ENCODE measurements around the gene GPR52.

Gene GPR52

GRCh38 chr1:174448974-174449373 is 1.2 kb downstream of the GPR52 start:
- no peak overlapping the region for H3K27ac ChIP-seq (ENCODE audit: low read depth, low read length)
- H3K4me3 ChIP-seq (ENCODE audit: low read depth in 1 of 2, low read length in 2 of 2), result no peak overlapping the region
- H3K27me3 ChIP-seq (ENCODE audit: control insufficient read depth in 1 of 2, insufficient read depth in 2 of 2, low read length in 2 of 2), result no peaks in the 10 kb centered on the region
- H3K9me3 ChIP-seq (ENCODE audit: control insufficient read depth in 1 of 2, low read length in 2 of 2), result no peaks in the 10 kb centered on the region
- no peak overlapping the region for H3K9ac ChIP-seq (ENCODE audit: low read depth in 1 of 2, low read length in 2 of 2)
- no peaks in the 10 kb centered on the region for H3K36me3 ChIP-seq (ENCODE audit: control insufficient read depth in 1 of 2, insufficient read depth in 2 of 2, low read length in 2 of 2)
- no peaks in the 10 kb centered on the region for H3K4me1 ChIP-seq (ENCODE audit: control insufficient read depth in 1 of 2, insufficient read depth in 2 of 2, low read length in 2 of 2)

GRCh38 chr1:174451408-174451807 is 3.6 kb downstream of the GPR52 start:
- Histone ChIP-seq H3K27ac (ENCODE audit: low read depth, low read length) (no peak overlapping the region), H3K9me3 (ENCODE audit: control insufficient read depth in 1 of 2, low read length in 2 of 2) (no peaks in the 10 kb centered on the region), H3K27me3 (ENCODE audit: control insufficient read depth in 1 of 2, insufficient read depth in 2 of 2, low read length in 2 of 2) (no peaks in the 10 kb centered on the region), H3K4me3 (ENCODE audit: low read depth in 1 of 2, low read length in 2 of 2) (no peak overlapping the region), H3K36me3 (ENCODE audit: control insufficient read depth in 1 of 2, insufficient read depth in 2 of 2, low read length in 2 of 2) (no peaks in the 10 kb centered on the region), H3K9ac (ENCODE audit: low read depth in 1 of 2, low read length in 2 of 2) (no peak overlapping the region), H3K4me1 (ENCODE audit: control insufficient read depth in 1 of 2, insufficient read depth in 2 of 2, low read length in 2 of 2) (no peaks in the 10 kb centered on the region)

GRCh38 chr1:174465855-174466254 is 18.1 kb downstream of the GPR52 start:
- Histone ChIP-seq H3K27me3 (ENCODE audit: control insufficient read depth in 1 of 2, insufficient read depth in 2 of 2, low read length in 2 of 2) (no peaks in the 10 kb centered on the region), H3K4me1 (ENCODE audit: control insufficient read depth in 1 of 2, insufficient read depth in 2 of 2, low read length in 2 of 2) (no peaks in the 10 kb centered on the region), H3K4me3 (ENCODE audit: low read depth in 1 of 2, low read length in 2 of 2) (no peak overlapping the region), H3K27ac (ENCODE audit: low read depth, low read length) (no peak overlapping the region), H3K9ac (ENCODE audit: low read depth in 1 of 2, low read length in 2 of 2) (no peak overlapping the region), H3K36me3 (ENCODE audit: control insufficient read depth in 1 of 2, insufficient read depth in 2 of 2, low read length in 2 of 2) (no peaks in the 10 kb centered on the region), H3K9me3 (ENCODE audit: control insufficient read depth in 1 of 2, low read length in 2 of 2) (no peaks in the 10 kb centered on the region)

- Histone ChIP-seq H3K4me1 (ENCODE audit: control insufficient read depth in 1 of 2, insufficient read depth in 2 of 2, low read length in 2 of 2) (no peaks in the 10 kb centered on the region), H3K9me3 (ENCODE audit: control insufficient read depth in 1 of 2, low read length in 2 of 2) (no peaks in the 10 kb centered on the region), H3K36me3 (ENCODE audit: control insufficient read depth in 1 of 2, insufficient read depth in 2 of 2, low read length in 2 of 2) (no peaks in the 10 kb centered on the region), H3K4me3 (ENCODE audit: low read depth in 1 of 2, low read length in 2 of 2) (no peak overlapping the region), H3K9ac (ENCODE audit: low read depth in 1 of 2, low read length in 2 of 2) (no peak overlapping the region), H3K27me3 (ENCODE audit: control insufficient read depth in 1 of 2, insufficient read depth in 2 of 2, low read length in 2 of 2) (no peaks in the 10 kb centered on the region), H3K27ac (ENCODE audit: low read depth, low read length) (no peak overlapping the region)
Measured at GRCh38 chr1:174466607-174467006, 18.8 kb downstream of the GPR52 start.

- H3K4me1 ChIP-seq (ENCODE audit: control insufficient read depth in 1 of 2, insufficient read depth in 2 of 2, low read length in 2 of 2), result no peaks in the 10 kb centered on the region
- no peak overlapping the region for H3K27ac ChIP-seq (ENCODE audit: low read depth, low read length)
- no peaks in the 10 kb centered on the region for H3K9me3 ChIP-seq (ENCODE audit: control insufficient read depth in 1 of 2, low read length in 2 of 2)
- H3K4me3 ChIP-seq (ENCODE audit: low read depth in 1 of 2, low read length in 2 of 2), result no peak overlapping the region
- H3K27me3 ChIP-seq (ENCODE audit: control insufficient read depth in 1 of 2, insufficient read depth in 2 of 2, low read length in 2 of 2), result no peaks in the 10 kb centered on the region
- no peak overlapping the region for H3K9ac ChIP-seq (ENCODE audit: low read depth in 1 of 2, low read length in 2 of 2)
- peaks cover 0 to 6% of the 10 kb centered on the region in 2 donors for H3K36me3 ChIP-seq (ENCODE audit: control insufficient read depth in 1 of 2, insufficient read depth in 2 of 2, low read length in 2 of 2)
Measured at GRCh38 chr1:174469052-174469451, 21.3 kb downstream of the GPR52 start.

GRCh38 chr1:174469687-174470086 is 21.9 kb downstream of the GPR52 start:
- Histone ChIP-seq H3K27me3 (ENCODE audit: control insufficient read depth in 1 of 2, insufficient read depth in 2 of 2, low read length in 2 of 2) (no peaks in the 10 kb centered on the region), H3K36me3 (ENCODE audit: control insufficient read depth in 1 of 2, insufficient read depth in 2 of 2, low read length in 2 of 2) (peaks cover 0 to 6% of the 10 kb centered on the region in 2 donors), H3K4me3 (ENCODE audit: low read depth in 1 of 2, low read length in 2 of 2) (no peak overlapping the region), H3K27ac (ENCODE audit: low read depth, low read length) (no peak overlapping the region), H3K9ac (ENCODE audit: low read depth in 1 of 2, low read length in 2 of 2) (no peak overlapping the region), H3K9me3 (ENCODE audit: control insufficient read depth in 1 of 2, low read length in 2 of 2) (no peaks in the 10 kb centered on the region), H3K4me1 (ENCODE audit: control insufficient read depth in 1 of 2, insufficient read depth in 2 of 2, low read length in 2 of 2) (no peaks in the 10 kb centered on the region)

GRCh38 chr1:174479281-174479680 is 31.5 kb downstream of the GPR52 start:
- no peak overlapping the region for H3K27ac ChIP-seq (ENCODE audit: low read depth, low read length)
- no peak overlapping the region for H3K4me3 ChIP-seq (ENCODE audit: low read depth in 1 of 2, low read length in 2 of 2)
- no peak overlapping the region for H3K9ac ChIP-seq (ENCODE audit: low read depth in 1 of 2, low read length in 2 of 2)
- no peaks in the 10 kb centered on the region for H3K27me3 ChIP-seq (ENCODE audit: control insufficient read depth in 1 of 2, insufficient read depth in 2 of 2, low read length in 2 of 2)
- H3K9me3 ChIP-seq (ENCODE audit: control insufficient read depth in 1 of 2, low read length in 2 of 2), result no peaks in the 10 kb centered on the region
- H3K4me1 ChIP-seq (ENCODE audit: control insufficient read depth in 1 of 2, insufficient read depth in 2 of 2, low read length in 2 of 2), result no peaks in the 10 kb centered on the region
- H3K36me3 ChIP-seq (ENCODE audit: control insufficient read depth in 1 of 2, insufficient read depth in 2 of 2, low read length in 2 of 2), result no peaks in the 10 kb centered on the region

GRCh38 chr1:174480324-174480723 is 32.6 kb downstream of the GPR52 start:
- H3K27ac ChIP-seq (ENCODE audit: low read depth, low read length), result no peak overlapping the region
- H3K27me3 ChIP-seq (ENCODE audit: control insufficient read depth in 1 of 2, insufficient read depth in 2 of 2, low read length in 2 of 2), result no peaks in the 10 kb centered on the region
- H3K36me3 ChIP-seq (ENCODE audit: control insufficient read depth in 1 of 2, insufficient read depth in 2 of 2, low read length in 2 of 2), result no peaks in the 10 kb centered on the region
- no peaks in the 10 kb centered on the region for H3K9me3 ChIP-seq (ENCODE audit: control insufficient read depth in 1 of 2, low read length in 2 of 2)
- H3K9ac ChIP-seq (ENCODE audit: low read depth in 1 of 2, low read length in 2 of 2), result no peak overlapping the region
- H3K4me1 ChIP-seq (ENCODE audit: control insufficient read depth in 1 of 2, insufficient read depth in 2 of 2, low read length in 2 of 2), result no peaks in the 10 kb centered on the region
- H3K4me3 ChIP-seq (ENCODE audit: low read depth in 1 of 2, low read length in 2 of 2), result no peak overlapping the region

GRCh38 chr1:174491606-174492005 is 43.8 kb downstream of the GPR52 start:
- H3K27ac ChIP-seq (ENCODE audit: low read depth, low read length), result no peak overlapping the region
- H3K9me3 ChIP-seq (ENCODE audit: control insufficient read depth in 1 of 2, low read length in 2 of 2), result no peaks in the 10 kb centered on the region
- H3K9ac ChIP-seq (ENCODE audit: low read depth in 1 of 2, low read length in 2 of 2), result no peak overlapping the region
- no peak overlapping the region for H3K4me3 ChIP-seq (ENCODE audit: low read depth in 1 of 2, low read length in 2 of 2)
- H3K4me1 ChIP-seq (ENCODE audit: control insufficient read depth in 1 of 2, insufficient read depth in 2 of 2, low read length in 2 of 2), result no peaks in the 10 kb centered on the region
- no peaks in the 10 kb centered on the region for H3K36me3 ChIP-seq (ENCODE audit: control insufficient read depth in 1 of 2, insufficient read depth in 2 of 2, low read length in 2 of 2)
- H3K27me3 ChIP-seq (ENCODE audit: control insufficient read depth in 1 of 2, insufficient read depth in 2 of 2, low read length in 2 of 2), result no peaks in the 10 kb centered on the region

- Histone ChIP-seq H3K4me1 (ENCODE audit: control insufficient read depth in 1 of 2, insufficient read depth in 2 of 2, low read length in 2 of 2) (no peaks in the 10 kb centered on the region), H3K27ac (ENCODE audit: low read depth, low read length) (no peak overlapping the region), H3K36me3 (ENCODE audit: control insufficient read depth in 1 of 2, insufficient read depth in 2 of 2, low read length in 2 of 2) (no peaks in the 10 kb centered on the region), H3K9ac (ENCODE audit: low read depth in 1 of 2, low read length in 2 of 2) (no peak overlapping the region), H3K4me3 (ENCODE audit: low read depth in 1 of 2, low read length in 2 of 2) (no peak overlapping the region), H3K9me3 (ENCODE audit: control insufficient read depth in 1 of 2, low read length in 2 of 2) (no peaks in the 10 kb centered on the region), H3K27me3 (ENCODE audit: control insufficient read depth in 1 of 2, insufficient read depth in 2 of 2, low read length in 2 of 2) (no peaks in the 10 kb centered on the region)
Measured at GRCh38 chr1:174497478-174497877, 49.7 kb downstream of the GPR52 start.

Measured in duodenal mucosa (tissue), 2 donors.